ENCODE results near the gene RIPOR3. TPM values are rescaled to one million over a fixed set of nuclear protein-coding genes. Genes with fewer than 3 reads are reported as not detected.

The RIPOR3 gene
- polyA plus RNA-seq, 4 donors = 6.2 to 7.1 (median 6.6) TPM

GRCh38 chr20:50595433-50595895 lies 95.9 kb downstream of the RIPOR3 start:
- no peak for DNase-seq (ENCODE audit: low read depth in 4 of 4, low spot score in 3 of 4)

- no peak for DNase-seq (ENCODE audit: low read depth in 4 of 4, low spot score in 3 of 4)
Measured at GRCh38 chr20:50594591-50595432, 96.5 kb downstream of the RIPOR3 start.

GRCh38 chr20:50594231-50594590 lies 97.1 kb downstream of the RIPOR3 start:
- no peak for DNase-seq (ENCODE audit: low read depth in 4 of 4, low spot score in 3 of 4)

- no peak for DNase-seq (ENCODE audit: low read depth in 4 of 4, low spot score in 3 of 4)
Measured at GRCh38 chr20:50593005-50593335, 98.4 kb downstream of the RIPOR3 start.

GRCh38 chr20:50592282-50593004 lies 98.9 kb downstream of the RIPOR3 start:
- DNase-seq (ENCODE audit: low read depth in 4 of 4, low spot score in 3 of 4) = no peak

GRCh38 chr20:50591233-50591852 lies 100.0 kb downstream of the RIPOR3 start:
- no peak for DNase-seq (ENCODE audit: low read depth in 4 of 4, low spot score in 3 of 4)

GRCh38 chr20:50590348-50590664 lies 101.0 kb downstream of the RIPOR3 start:
- no peak for DNase-seq (ENCODE audit: low read depth in 4 of 4, low spot score in 3 of 4)

- no peak for DNase-seq (ENCODE audit: low read depth in 4 of 4, low spot score in 3 of 4)
Measured at GRCh38 chr20:50589548-50590347, 101.6 kb downstream of the RIPOR3 start.

GRCh38 chr20:50588034-50588736 lies 103.2 kb downstream of the RIPOR3 start:
- DNase-seq (ENCODE audit: low read depth in 4 of 4, low spot score in 3 of 4) = no peak

GRCh38 chr20:50587291-50587961 lies 103.9 kb downstream of the RIPOR3 start:
- no peak for DNase-seq (ENCODE audit: low read depth in 4 of 4, low spot score in 3 of 4)

GRCh38 chr20:50586531-50587232 lies 104.7 kb downstream of the RIPOR3 start:
- no peak for DNase-seq (ENCODE audit: low read depth in 4 of 4, low spot score in 3 of 4)

GRCh38 chr20:50585678-50586077 lies 105.7 kb downstream of the RIPOR3 start:
- DNase-seq (ENCODE audit: low read depth in 4 of 4, low spot score in 3 of 4) = no peak

GRCh38 chr20:50585214-50585613 lies 106.1 kb downstream of the RIPOR3 start:
- DNase-seq (ENCODE audit: low read depth in 4 of 4, low spot score in 3 of 4) = no peak

- DNase-seq (ENCODE audit: low read depth in 4 of 4, low spot score in 3 of 4) = no peak
Measured at GRCh38 chr20:50584687-50585086, 106.7 kb downstream of the RIPOR3 start.

GRCh38 chr20:50583442-50584150 lies 107.7 kb downstream of the RIPOR3 start:
- no peak for DNase-seq (ENCODE audit: low read depth in 4 of 4, low spot score in 3 of 4)

GRCh38 chr20:50582591-50583234 lies 108.6 kb downstream of the RIPOR3 start:
- DNase-seq (ENCODE audit: low read depth in 4 of 4, low spot score in 3 of 4) = no peak

- no peak for DNase-seq (ENCODE audit: low read depth in 4 of 4, low spot score in 3 of 4)
Measured at GRCh38 chr20:50582092-50582491, 109.2 kb downstream of the RIPOR3 start.
